Measurements from ENCODE around the gene IL17RA.

DNA sequence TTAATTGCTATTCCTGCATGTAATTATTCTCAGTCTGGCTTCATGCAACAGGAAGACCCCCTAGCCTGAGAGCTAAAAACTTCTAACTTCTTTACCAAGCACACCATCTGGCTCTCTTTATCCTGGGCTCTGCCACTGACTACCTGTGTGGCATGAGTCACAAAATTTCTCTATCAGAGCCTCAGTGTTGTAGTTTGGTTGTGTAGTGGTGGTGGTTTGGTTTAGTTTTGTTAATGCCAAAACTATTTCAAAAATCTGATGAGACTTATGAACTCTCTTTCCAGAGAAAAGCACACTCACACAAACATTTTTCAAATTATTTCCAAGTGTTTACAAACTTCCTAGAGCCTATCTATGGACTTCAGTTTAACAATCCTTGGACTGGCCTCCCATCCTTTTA is 7.5 kb upstream of the IL17RA start:
- TF ChIP-seq, protein P1, sequence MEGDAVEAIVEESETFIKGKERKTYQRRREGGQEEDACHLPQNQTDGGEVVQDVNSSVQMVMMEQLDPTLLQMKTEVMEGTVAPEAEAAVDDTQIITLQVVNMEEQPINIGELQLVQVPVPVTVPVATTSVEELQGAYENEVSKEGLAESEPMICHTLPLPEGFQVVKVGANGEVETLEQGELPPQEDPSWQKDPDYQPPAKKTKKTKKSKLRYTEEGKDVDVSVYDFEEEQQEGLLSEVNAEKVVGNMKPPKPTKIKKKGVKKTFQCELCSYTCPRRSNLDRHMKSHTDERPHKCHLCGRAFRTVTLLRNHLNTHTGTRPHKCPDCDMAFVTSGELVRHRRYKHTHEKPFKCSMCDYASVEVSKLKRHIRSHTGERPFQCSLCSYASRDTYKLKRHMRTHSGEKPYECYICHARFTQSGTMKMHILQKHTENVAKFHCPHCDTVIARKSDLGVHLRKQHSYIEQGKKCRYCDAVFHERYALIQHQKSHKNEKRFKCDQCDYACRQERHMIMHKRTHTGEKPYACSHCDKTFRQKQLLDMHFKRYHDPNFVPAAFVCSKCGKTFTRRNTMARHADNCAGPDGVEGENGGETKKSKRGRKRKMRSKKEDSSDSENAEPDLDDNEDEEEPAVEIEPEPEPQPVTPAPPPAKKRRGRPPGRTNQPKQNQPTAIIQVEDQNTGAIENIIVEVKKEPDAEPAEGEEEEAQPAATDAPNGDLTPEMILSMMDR (IDR thresholded peaks at IDR 0.05), result no peak
- TF ChIP-seq TCF7L2 (IDR thresholded peaks at IDR 0.05; ENCODE audit: low read depth, low read length) (no peak), SIN3A (IDR thresholded peaks at IDR 0.05; ENCODE audit: borderline replicate concordance, insufficient read depth, low read depth, low read length) (no peak), POLR2AphosphoS5 (IDR thresholded peaks at IDR 0.05; ENCODE audit: low read depth, low read length) (no peak)
- TF ChIP-seq, protein P2, sequence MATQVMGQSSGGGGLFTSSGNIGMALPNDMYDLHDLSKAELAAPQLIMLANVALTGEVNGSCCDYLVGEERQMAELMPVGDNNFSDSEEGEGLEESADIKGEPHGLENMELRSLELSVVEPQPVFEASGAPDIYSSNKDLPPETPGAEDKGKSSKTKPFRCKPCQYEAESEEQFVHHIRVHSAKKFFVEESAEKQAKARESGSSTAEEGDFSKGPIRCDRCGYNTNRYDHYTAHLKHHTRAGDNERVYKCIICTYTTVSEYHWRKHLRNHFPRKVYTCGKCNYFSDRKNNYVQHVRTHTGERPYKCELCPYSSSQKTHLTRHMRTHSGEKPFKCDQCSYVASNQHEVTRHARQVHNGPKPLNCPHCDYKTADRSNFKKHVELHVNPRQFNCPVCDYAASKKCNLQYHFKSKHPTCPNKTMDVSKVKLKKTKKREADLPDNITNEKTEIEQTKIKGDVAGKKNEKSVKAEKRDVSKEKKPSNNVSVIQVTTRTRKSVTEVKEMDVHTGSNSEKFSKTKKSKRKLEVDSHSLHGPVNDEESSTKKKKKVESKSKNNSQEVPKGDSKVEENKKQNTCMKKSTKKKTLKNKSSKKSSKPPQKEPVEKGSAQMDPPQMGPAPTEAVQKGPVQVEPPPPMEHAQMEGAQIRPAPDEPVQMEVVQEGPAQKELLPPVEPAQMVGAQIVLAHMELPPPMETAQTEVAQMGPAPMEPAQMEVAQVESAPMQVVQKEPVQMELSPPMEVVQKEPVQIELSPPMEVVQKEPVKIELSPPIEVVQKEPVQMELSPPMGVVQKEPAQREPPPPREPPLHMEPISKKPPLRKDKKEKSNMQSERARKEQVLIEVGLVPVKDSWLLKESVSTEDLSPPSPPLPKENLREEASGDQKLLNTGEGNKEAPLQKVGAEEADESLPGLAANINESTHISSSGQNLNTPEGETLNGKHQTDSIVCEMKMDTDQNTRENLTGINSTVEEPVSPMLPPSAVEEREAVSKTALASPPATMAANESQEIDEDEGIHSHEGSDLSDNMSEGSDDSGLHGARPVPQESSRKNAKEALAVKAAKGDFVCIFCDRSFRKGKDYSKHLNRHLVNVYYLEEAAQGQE (IDR thresholded peaks at IDR 0.05; ENCODE audit: insufficient read depth in 1 of 2, low read depth in 2 of 2, low read length in 1 of 2), result no peak

All from Panc1 (cell line).